ENCODE results near the gene HSPA9.

Gene HSPA9

GRCh38 chr5:138564242-138564641 is 11.0 kb downstream of the HSPA9 start:
- no peak for DNase-seq (ENCODE audit: insufficient read length, low spot score)
- no peak for FAIRE-seq

GRCh38 chr5:138563340-138564118 is 11.7 kb downstream of the HSPA9 start:
- FAIRE-seq (no peak), DNase-seq (ENCODE audit: insufficient read length, low spot score) (no peak)

GRCh38 chr5:138560971-138561370 is 14.2 kb downstream of the HSPA9 start:
- peak; percentile 28 for FAIRE-seq
- DNase-seq (ENCODE audit: insufficient read length, low spot score), result no peak

GRCh38 chr5:138559937-138560336 is 15.3 kb downstream of the HSPA9 start:
- DNase-seq (ENCODE audit: insufficient read length, low spot score) (no peak), FAIRE-seq (no peak)

GRCh38 chr5:138557677-138558076 is 17.5 kb downstream of the HSPA9 start:
- DNase-seq (ENCODE audit: insufficient read length, low spot score) (no peak), FAIRE-seq (no peak)

GRCh38 chr5:138554143-138554542 is 21.1 kb downstream of the HSPA9 start:
- DNase-seq (ENCODE audit: insufficient read length, low spot score) (no peak), FAIRE-seq (no peak)

GRCh38 chr5:138553437-138554095 is 21.6 kb downstream of the HSPA9 start:
- FAIRE-seq (no peak), DNase-seq (ENCODE audit: insufficient read length, low spot score) (no peak)

GRCh38 chr5:138552657-138553056 is 22.5 kb downstream of the HSPA9 start:
- DNase-seq (ENCODE audit: insufficient read length, low spot score) (no peak), FAIRE-seq (no peak)

- DNase-seq (ENCODE audit: insufficient read length, low spot score) (no peak), FAIRE-seq (no peak)
Observed at GRCh38 chr5:138549414-138549813, 25.8 kb downstream of the HSPA9 start.

- no peak for FAIRE-seq
- DNase-seq (ENCODE audit: insufficient read length, low spot score), result no peak
Observed at GRCh38 chr5:138545919-138546562, 29.2 kb downstream of the HSPA9 start.

- DNase-seq (ENCODE audit: insufficient read length, low spot score), result no peak
- no peak for FAIRE-seq
Observed at GRCh38 chr5:138544181-138545134, 30.7 kb downstream of the HSPA9 start.

GRCh38 chr5:138543730-138544104 is 31.5 kb downstream of the HSPA9 start:
- DNase-seq (ENCODE audit: insufficient read length, low spot score) (no peak), FAIRE-seq (peak; percentile 78)

GRCh38 chr5:138542956-138543729 is 32.1 kb downstream of the HSPA9 start, which contains the start of gene ETF1:
Gene ETF1, minus strand, starts transcription at chr5:138543236. Its CDS starts 318 bp downstream, at chr5:138542918.
- FAIRE-seq, result peak; percentile 98

GRCh38 chr5:138542180-138542955 is 32.8 kb downstream of the HSPA9 start:
- FAIRE-seq (no peak), DNase-seq (ENCODE audit: insufficient read length, low spot score) (no peak)

More at GRCh38 chr5:138542956-138543729, 32.1 kb downstream of the HSPA9 start, which contains the start of gene ETF1:
- DNase-seq (ENCODE audit: insufficient read length, low spot score), result peak; percentile 91

GRCh38 chr5:138541511-138542179 is 33.6 kb downstream of the HSPA9 start:
- FAIRE-seq (no peak), DNase-seq (ENCODE audit: insufficient read length, low spot score) (no peak)

- DNase-seq (ENCODE audit: insufficient read length, low spot score) (no peak), FAIRE-seq (no peak)
Observed at GRCh38 chr5:138539791-138540190, 35.4 kb downstream of the HSPA9 start.

GRCh38 chr5:138538943-138539627 is 36.1 kb downstream of the HSPA9 start:
- FAIRE-seq, result no peak

More at GRCh38 chr5:138538943-138539627, 36.1 kb downstream of the HSPA9 start:
- no peak for DNase-seq (ENCODE audit: insufficient read length, low spot score)

Data from GM19239 (cell line).